Kidney epithelial cell (primary cell): ENCODE measurements around the gene PLXNA2. TPM values are rescaled to one million over a fixed set of nuclear protein-coding genes. Genes with fewer than 3 reads are reported as not detected.

Source experiments
- DNase-seq: peaks from one replicate; pipeline ENCODE4 v3.0.0-alpha.2; 2010; ENCODE audit warnings: low read depth
- H3K27me3 ChIP-seq: 2 replicates; pipeline ENCODE4 v1.6.0; 2011; ENCODE audit warnings: low read length; ENCODE audit not compliant: control insufficient read depth, insufficient read depth
- H3K36me3 ChIP-seq: 2 replicates; pipeline ENCODE4 v1.5.1; 2011; ENCODE audit warnings: low read length; ENCODE audit not compliant: control insufficient read depth, insufficient read depth
- H3K4me3 ChIP-seq: 2 replicates; pipeline ENCODE4 v1.5.1; 2011; ENCODE audit warnings: low read depth, mild to moderate bottlenecking, control low read depth, low read length
- CTCF ChIP-seq: IDR thresholded peaks from 2 replicates; pipeline ENCODE4 v1.5.1; 2011; ENCODE audit warnings: mild to moderate bottlenecking, moderate library complexity, low read length, control low read depth, inconsistent platforms; ENCODE audit not compliant: insufficient read depth, poor library complexity, severe bottlenecking
- total RNA-seq: library from RNA; depleted of rRNA; stranded (reverse); fragments of >200 nt; gene quantifications from 2 replicates; pipeline ENCODE4 v1.2.3, GENCODE V29; 2015

Gene PLXNA2
- total RNA-seq, 1 donor from 2014 or later, result 6.9 TPM

- no peak for TF ChIP-seq CTCF
- no peak overlapping the region for H3K4me3 ChIP-seq
- no peaks in the 10 kb centered on the region for H3K36me3 ChIP-seq
- no peaks in the 10 kb centered on the region for H3K27me3 ChIP-seq
- DNase-seq, result no peak
These were observed 174.3 kb downstream of the PLXNA2 start for GRCh38 chr1:208069908-208070307.

- no peaks in the 10 kb centered on the region for H3K27me3 ChIP-seq
- TF ChIP-seq CTCF, result no peak
- no peaks in the 10 kb centered on the region for H3K36me3 ChIP-seq
- no peak overlapping the region for H3K4me3 ChIP-seq
- DNase-seq, result no peak
These were observed 174.9 kb downstream of the PLXNA2 start for GRCh38 chr1:208069317-208069716.

- Histone ChIP-seq H3K36me3 (no peaks in the 10 kb centered on the region), H3K27me3 (no peaks in the 10 kb centered on the region), H3K4me3 (no peak overlapping the region)
- DNase-seq, result no peak
- TF ChIP-seq CTCF, result no peak
These were observed 175.3 kb downstream of the PLXNA2 start for GRCh38 chr1:208068908-208069307.

- no peaks in the 10 kb centered on the region for H3K27me3 ChIP-seq
- no peak for TF ChIP-seq CTCF
- H3K4me3 ChIP-seq, result no peak overlapping the region
- no peaks in the 10 kb centered on the region for H3K36me3 ChIP-seq
- no peak for DNase-seq
These were observed 175.8 kb downstream of the PLXNA2 start for GRCh38 chr1:208068407-208068806.

- H3K36me3 ChIP-seq, result no peaks in the 10 kb centered on the region
- no peak for DNase-seq
- H3K27me3 ChIP-seq, result no peaks in the 10 kb centered on the region
- no peak overlapping the region for H3K4me3 ChIP-seq
- TF ChIP-seq CTCF, result no peak
These were observed 177.6 kb downstream of the PLXNA2 start for GRCh38 chr1:208066583-208066982.

GRCh38 chr1:208065862-208066261, 178.3 kb downstream of the PLXNA2 start:
- no peak for TF ChIP-seq CTCF
- Histone ChIP-seq H3K27me3 (no peaks in the 10 kb centered on the region), H3K4me3 (no peak overlapping the region), H3K36me3 (no peaks in the 10 kb centered on the region)
- no peak for DNase-seq
